Prostate gland (tissue), 2 donors: ENCODE results near the gene RNF217.

Experiments
- POLR2A ChIP-seq: fragments of 450-650 bp; IDR thresholded peaks from one replicate; pipeline ENCODE4 v1.6.1; 2016; ENCODE audit warnings: antibody characterized with exemption, mild to moderate bottlenecking
- POLR2AphosphoS5 ChIP-seq: sonication (generic); formaldehyde crosslinking; IDR thresholded peaks from one replicate; pipeline ENCODE4 v1.6.1; 2017; ENCODE audit warnings: antibody characterized with exemption
- TF ChIP-seq, protein P1 (sequence below), 4 experiments: fragments of 200-600 bp in 2 of 4; fragments of 450-650 bp in 2 of 4; sonication (generic) in 2 of 4; IDR thresholded peaks; 1 replicate in 3 of 4; 2 replicates in 1 of 4; pipeline ENCODE4 v1.5.1; 2016 to 2019; ENCODE audit warnings: antibody characterized with exemption in 4 of 4, mild to moderate bottlenecking in 2 of 4, moderate library complexity in 2 of 4

DNA sequence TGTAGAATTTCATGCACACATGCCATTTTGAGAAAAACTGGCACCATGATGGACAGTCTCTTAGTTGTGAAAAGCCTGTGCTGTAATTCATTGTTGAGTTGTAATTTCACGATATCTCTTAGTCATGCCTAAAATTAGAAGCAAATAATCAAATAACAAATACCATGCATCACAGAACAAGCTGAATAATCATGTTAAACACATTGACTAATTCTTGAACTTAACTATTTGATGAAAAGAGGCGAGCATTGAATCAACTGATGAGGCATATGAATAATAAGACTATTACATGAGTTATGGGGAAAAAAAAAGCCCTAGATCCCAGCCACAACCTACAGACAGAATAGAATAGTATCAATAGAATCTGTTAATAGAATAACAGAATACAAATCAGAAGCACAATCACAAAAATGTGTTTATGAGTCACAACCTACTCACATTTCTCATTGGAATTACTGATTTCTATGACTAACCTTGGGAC, 14.2 kb upstream of the RNF217 start:
- no peak for TF ChIP-seq POLR2AphosphoS5
- TF ChIP-seq, protein P1, sequence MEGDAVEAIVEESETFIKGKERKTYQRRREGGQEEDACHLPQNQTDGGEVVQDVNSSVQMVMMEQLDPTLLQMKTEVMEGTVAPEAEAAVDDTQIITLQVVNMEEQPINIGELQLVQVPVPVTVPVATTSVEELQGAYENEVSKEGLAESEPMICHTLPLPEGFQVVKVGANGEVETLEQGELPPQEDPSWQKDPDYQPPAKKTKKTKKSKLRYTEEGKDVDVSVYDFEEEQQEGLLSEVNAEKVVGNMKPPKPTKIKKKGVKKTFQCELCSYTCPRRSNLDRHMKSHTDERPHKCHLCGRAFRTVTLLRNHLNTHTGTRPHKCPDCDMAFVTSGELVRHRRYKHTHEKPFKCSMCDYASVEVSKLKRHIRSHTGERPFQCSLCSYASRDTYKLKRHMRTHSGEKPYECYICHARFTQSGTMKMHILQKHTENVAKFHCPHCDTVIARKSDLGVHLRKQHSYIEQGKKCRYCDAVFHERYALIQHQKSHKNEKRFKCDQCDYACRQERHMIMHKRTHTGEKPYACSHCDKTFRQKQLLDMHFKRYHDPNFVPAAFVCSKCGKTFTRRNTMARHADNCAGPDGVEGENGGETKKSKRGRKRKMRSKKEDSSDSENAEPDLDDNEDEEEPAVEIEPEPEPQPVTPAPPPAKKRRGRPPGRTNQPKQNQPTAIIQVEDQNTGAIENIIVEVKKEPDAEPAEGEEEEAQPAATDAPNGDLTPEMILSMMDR (IDR thresholded peaks at IDR 0.05) = no peak
- TF ChIP-seq POLR2A = no peak
